Activated T-helper 9 cell treated with anti-CD3 and anti-CD28 coated beads, Interleukin-2, amount 50 U/mL, for 16 hours (primary cell): ENCODE results near the gene TRIP12.
A peak's percentile ranks its signal among the peaks of the same experiment; 100 is the strongest.
"Not testable (repeated sequence)": the region's sequence is repeated elsewhere in the genome, so short reads cannot be mapped to it uniquely, and the experiment has no call there.

ENCODE experiments used
- DNase-seq: peaks from one replicate; pipeline ENCODE4 v3.0.0-alpha.2; 2020; ENCODE audit warnings: low read depth

TRIP12 gene

DNA sequence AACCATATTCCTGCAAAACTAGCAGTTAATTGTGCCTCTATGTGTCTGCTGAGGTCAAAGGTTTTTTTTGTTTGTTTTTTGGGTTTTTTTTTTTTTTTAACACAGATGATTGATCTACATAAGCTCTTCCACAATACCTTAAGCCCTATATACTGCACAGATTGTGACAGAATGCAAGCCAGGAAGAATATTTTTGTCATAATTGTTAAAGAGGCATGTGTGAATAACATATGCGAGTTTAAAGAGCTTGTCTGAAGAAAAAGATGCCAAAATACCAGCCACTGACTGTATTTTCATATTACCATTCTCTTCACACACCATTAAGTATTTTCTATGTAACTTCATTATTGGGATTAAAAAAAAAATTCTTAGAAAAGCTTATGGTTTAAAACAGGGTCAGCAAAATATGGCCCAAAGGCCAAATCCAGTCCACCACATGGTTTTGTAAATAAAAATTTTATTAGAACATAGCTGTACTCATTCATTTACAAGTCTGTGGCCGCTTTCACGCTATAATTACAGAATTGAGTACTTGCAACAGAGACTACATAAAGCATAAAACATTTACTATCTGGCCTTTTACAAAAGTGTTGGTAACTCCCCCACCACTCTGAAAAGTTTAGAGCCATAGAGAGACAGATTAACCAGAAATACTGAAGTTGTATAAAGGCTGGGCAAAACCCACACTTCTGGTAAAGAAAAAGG is 89.9 kb downstream of the TRIP12 start:
- DNase-seq, result no peak

- no peak for DNase-seq
Measured at GRCh38 chr2:229825476-229825875, 96.3 kb downstream of the TRIP12 start.

DNA sequence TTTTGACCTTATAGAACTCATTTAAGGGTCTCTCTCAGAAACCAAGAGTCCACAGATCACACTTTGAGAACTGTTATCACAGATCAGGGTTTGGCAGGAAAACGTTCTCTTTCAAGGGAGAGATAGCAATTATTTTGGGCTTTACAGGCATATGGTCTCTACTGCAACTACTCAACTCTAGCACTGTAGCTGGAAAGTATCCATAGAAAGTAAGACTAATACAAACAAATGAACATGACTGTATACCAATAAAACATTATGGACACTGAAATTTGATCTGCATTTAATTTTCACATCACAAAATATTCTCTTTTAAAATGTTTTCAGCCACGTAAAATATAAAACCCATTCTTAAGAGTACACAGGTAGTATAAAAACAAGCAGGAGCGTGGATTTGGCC is 100.5 kb downstream of the TRIP12 start:
- DNase-seq, result no peak

- DNase-seq, result no peak
Measured at GRCh38 chr2:229818230-229818629, 103.6 kb downstream of the TRIP12 start.

DNA sequence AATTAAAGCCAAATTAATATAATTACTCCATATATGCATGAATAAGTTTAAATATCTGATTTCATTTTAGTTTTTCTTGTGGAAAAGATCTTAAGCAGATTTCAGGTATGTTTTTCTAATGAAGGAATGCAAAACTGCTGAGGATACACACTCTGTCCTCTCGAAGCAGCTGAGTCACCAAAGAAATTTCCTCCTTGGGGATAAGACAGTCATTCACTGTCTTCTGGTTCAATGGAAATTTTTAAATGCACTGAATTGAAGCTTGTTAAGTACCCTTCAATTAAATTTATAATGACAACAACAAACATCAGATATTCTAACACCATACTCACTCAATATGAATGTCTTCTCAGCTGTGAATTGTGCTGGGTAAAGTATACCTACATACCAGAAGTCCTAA is 106.0 kb downstream of the TRIP12 start:
- no peak for DNase-seq

DNA sequence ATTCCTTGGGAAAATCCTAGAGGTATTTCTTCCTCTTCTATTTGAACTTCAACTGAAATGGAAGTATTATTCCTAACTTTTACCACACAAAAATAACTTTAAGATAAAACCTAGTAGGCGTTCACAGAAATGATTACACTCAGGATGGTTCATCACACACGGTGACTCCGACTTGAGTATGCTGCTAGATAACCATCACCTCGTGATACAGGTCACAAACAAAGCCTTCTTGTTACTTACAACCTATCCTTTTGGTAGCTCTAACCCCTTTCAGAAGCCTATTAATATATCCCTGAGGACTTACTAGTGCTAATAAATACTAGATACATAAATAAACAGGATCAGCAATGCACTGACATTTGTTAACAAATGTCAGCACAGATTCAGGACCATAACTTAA is 106.5 kb downstream of the TRIP12 start:
- no peak for DNase-seq

GRCh38 chr2:229810786-229811185 is 111.0 kb downstream of the TRIP12 start:
- DNase-seq, result no peak

DNA sequence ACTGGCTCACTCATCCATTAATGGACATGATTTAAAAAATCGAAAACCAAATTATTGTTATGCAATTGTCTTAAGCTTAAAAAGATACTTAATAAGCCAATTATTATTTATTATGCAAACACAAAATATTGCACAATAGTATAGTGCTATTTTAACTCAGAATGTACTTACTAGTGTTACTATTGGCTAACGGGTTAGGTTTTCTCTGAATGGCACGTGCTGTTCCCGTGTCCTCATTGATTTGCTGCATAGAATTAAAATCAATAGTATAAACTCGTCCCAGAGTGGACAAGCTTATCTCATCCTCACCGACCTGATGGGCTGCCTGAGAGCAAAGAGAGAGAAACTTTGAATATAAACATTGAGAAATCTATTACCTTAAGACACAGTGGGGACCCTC is 116.2 kb downstream of the TRIP12 start:
- no peak for DNase-seq

DNA sequence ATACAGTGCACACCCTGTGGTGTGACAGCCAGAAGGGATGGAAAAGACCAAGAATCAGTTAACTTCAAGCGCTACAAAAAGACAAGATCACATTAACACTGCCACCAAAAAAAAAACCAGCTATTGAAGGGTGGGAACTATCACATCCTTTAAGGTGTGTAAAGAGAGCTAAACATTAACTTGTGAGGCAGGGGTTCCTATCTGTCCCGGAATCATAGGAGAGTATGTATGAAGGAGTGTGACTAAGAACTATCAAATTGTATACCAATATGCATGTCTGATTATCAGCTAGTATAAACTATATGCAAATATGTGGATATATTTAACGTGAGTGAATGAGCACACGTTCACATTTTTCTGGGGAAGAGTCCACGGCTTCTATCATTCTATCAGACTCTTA is 119.0 kb downstream of the TRIP12 start:
- DNase-seq, result no peak

DNA sequence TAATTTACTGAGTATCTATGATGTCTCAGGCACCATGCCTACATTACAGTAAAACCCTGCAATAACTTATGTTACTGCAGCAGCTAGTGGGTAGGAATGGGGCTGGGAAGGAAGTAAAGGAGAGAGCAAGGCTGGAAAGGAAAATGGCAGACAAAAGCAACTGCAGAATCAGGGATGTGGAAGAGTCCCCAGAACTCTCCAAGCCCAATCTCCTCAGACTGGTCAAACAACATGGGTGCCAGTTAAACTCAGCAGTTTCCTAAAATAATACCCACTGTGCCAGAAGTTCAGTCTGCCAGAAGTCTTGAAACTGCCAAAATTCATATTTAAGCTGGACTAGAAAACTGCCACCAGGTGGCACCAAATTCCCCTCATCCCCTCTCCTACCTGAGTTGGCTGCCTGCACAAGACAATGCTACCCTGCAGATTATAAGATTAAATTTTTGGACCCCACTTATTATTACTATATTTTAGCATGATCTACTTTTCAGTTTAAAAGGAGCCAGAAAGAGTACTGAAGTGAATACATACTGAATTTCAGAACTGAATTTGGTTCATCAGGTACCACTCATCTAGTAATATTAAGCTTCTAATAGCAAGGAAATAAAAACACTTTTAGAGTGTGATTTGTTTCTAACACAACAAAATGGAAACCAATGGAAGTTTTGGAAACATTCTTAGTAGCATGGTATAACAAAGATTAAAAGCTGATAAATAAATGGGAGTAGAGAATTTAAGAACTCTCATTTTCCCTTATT is 120.6 kb downstream of the TRIP12 start:
- peak; percentile 46 for DNase-seq

- DNase-seq, result no peak
Measured at GRCh38 chr2:229798446-229799155, 123.2 kb downstream of the TRIP12 start.

- DNase-seq, result no peak
Measured at GRCh38 chr2:229795058-229795457, 126.8 kb downstream of the TRIP12 start.

DNA sequence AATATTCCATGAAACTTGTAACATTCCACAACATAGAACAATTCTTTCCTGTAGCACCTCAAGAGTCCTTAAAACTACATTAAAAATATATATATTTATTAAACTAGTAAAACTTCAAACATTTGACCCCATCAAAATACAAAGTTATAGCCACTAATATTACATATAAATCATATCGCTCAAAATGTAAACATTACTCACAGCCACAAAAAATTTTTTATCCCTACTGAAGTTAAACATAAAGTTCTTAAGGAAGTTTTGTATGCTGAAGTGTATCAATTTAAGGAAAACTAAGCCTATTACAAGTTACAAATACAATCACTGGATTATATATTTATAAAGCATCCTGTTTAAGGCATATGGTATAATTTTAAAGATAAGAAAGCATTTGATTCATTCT is 127.2 kb downstream of the TRIP12 start:
- no peak for DNase-seq

DNA sequence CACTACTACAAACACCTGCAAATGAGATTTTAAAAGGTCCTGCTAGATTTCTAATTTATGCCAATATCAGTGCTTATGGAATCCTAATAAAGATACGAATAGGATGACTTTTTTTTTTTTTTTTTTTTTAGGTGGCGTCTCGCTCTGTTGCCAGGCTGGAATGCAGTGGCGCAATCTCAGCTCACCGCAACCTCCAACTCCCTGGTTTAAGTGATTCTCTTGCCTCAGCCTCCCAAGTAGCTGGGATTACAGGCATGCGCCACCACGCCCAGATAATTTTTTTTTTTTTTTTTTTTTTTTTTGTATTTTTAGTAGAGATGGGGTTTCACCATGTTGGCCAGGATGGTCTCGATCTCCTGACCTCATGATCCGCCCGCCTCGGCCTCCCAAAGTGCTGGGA is 135.5 kb downstream of the TRIP12 start:
- DNase-seq, result not testable (repeated sequence)

DNA sequence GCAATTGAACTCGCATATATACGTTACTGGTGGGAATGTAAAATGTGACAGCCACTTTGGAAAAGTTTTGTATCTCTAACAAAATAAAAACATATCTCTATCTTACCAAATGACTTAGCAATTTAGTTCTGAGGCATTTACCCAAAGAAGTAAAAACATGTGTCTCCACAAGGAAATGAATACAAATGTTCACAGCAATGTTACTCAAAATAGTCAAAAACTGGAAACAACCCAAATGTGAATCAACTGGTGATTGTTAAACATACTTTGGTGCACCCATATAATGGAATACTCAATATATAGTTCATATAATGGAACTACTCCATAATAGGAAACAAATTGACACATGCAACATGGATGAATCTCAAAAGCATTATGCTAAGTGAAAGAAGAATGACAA is 137.0 kb downstream of the TRIP12 start:
- DNase-seq, result no peak

DNA sequence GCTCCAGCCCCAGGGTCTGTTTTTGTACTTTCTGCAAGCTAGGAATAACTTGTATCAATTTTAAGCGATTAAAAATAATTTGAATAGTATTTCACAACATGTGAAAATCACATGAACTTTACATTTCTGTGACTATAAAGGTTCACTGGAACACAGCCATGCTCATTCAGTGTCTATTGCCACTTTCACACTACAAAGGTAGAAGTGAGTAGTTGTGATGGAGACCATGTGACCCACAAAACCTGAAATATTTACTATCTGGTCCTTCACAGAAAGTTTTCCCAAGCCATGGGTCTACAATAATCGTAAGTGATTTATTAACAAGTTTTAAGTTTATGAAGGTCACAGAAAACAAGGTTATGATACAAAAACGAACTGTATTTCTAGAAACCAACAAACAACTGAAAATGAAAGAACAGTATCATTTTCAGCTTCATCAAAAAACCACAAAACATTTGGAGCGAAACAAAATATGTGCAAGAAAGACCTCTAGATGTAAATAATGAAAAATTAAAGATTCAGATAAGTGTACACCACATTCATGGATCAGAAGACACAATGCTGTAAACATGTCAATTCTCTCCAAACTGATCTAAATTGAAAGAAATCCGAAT is 138.6 kb downstream of the TRIP12 start:
- no peak for DNase-seq

GRCh38 chr2:229780856-229781773 is 140.7 kb downstream of the TRIP12 start:
- no peak for DNase-seq

DNA sequence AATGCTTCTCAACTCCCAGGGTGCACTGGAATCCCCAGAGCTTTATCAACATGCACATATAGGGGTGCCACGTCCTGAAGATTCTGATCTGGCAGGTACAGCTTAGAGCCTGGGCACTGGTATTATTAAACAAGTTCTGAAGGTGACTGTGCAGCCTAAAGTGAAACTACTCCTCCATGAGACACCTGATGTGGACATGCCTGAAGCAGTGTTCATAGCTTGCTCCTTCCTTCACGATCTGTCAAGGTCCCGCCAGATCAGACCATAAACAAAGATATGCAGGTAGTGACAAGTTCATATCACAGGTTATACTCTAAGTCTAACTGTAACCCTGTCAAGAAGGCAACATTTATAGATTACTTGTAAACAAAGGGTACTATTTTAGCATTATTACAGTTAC is 142.2 kb downstream of the TRIP12 start:
- no peak for DNase-seq

- no peak for DNase-seq
Measured at GRCh38 chr2:229777716-229778115, 144.1 kb downstream of the TRIP12 start.

- DNase-seq, result no peak
Measured at GRCh38 chr2:229775614-229776313, 146.0 kb downstream of the TRIP12 start.

- DNase-seq, result no peak
Measured at GRCh38 chr2:229774237-229774636, 147.6 kb downstream of the TRIP12 start.
